DMS153 treated with DMSO at 0.1 percent for 48 hours (cell line): ENCODE measurements around the gene PHLDA3.

Source experiments
- DNase-seq: peaks from one replicate; lab custom pipeline; 2025; ENCODE audit not compliant: unreplicated experiment; lab: John Stamatoyannopoulos, UW

The PHLDA3 gene

GRCh38 chr1:201465698-201466290, 3.2 kb downstream of the PHLDA3 start:
- DNase-seq: no peak

GRCh38 chr1:201463071-201463552, 5.9 kb downstream of the PHLDA3 start:
- no peak for DNase-seq

GRCh38 chr1:201461645-201462441, 7.1 kb downstream of the PHLDA3 start:
- no peak for DNase-seq

- DNase-seq: no peak
These were observed 8.0 kb downstream of the PHLDA3 start for GRCh38 chr1:201460814-201461644.

GRCh38 chr1:201459775-201460174, 9.2 kb downstream of the PHLDA3 start:
- DNase-seq: no peak

- DNase-seq: no peak
These were observed 9.9 kb downstream of the PHLDA3 start for GRCh38 chr1:201459052-201459451.

- no peak for DNase-seq
These were observed 11.5 kb downstream of the PHLDA3 start for GRCh38 chr1:201457508-201457960.

GRCh38 chr1:201456499-201457309, 12.3 kb downstream of the PHLDA3 start:
- DNase-seq: no peak

GRCh38 chr1:201455098-201455497, 13.9 kb downstream of the PHLDA3 start:
- no peak for DNase-seq

- no peak for DNase-seq
These were observed 14.4 kb downstream of the PHLDA3 start for GRCh38 chr1:201454608-201455007.

- no peak for DNase-seq
These were observed 16.1 kb downstream of the PHLDA3 start for GRCh38 chr1:201452866-201453265.

GRCh38 chr1:201450721-201451291, 18.2 kb downstream of the PHLDA3 start:
- no peak for DNase-seq

- DNase-seq: no peak
These were observed 20.0 kb downstream of the PHLDA3 start for GRCh38 chr1:201448990-201449389.

GRCh38 chr1:201447903-201448871, 20.8 kb downstream of the PHLDA3 start:
- DNase-seq: peak; percentile 71

- no peak for DNase-seq
These were observed 23.7 kb downstream of the PHLDA3 start for GRCh38 chr1:201445310-201445709.

GRCh38 chr1:201444792-201445191, 24.2 kb downstream of the PHLDA3 start:
- DNase-seq: no peak

- DNase-seq: no peak
These were observed 25.2 kb downstream of the PHLDA3 start for GRCh38 chr1:201443747-201444146.

GRCh38 chr1:201436969-201437368, 32.0 kb downstream of the PHLDA3 start:
- DNase-seq: no peak

- DNase-seq: no peak
These were observed 32.6 kb downstream of the PHLDA3 start for GRCh38 chr1:201436393-201436792.
